Measurements from ENCODE around the gene ADGRF1.
"Not testable (repeated sequence)": the region's sequence is repeated elsewhere in the genome, so short reads cannot be mapped to it uniquely, and the experiment has no call there.

Gene ADGRF1

DNA sequence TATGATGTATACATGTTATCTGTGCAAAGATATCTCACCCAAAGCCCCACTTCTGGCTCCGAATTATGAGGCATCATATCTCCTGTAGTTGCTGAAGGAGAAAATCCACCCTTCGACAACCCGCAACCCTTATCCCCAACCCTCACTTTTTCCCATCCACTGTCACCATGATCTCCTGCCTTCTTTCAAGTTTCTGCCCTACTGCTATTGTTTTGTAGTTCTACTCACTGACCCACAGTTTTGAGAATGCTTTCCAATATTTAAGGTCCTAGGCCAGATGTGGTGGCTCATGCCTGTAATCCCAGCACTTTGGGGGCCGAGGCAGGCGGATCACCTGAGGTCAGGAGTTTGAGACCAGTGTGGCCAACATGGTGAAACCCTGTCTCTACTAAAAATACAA, 22.2 kb downstream of the ADGRF1 start:
- DNase-seq, result no peak

DNA sequence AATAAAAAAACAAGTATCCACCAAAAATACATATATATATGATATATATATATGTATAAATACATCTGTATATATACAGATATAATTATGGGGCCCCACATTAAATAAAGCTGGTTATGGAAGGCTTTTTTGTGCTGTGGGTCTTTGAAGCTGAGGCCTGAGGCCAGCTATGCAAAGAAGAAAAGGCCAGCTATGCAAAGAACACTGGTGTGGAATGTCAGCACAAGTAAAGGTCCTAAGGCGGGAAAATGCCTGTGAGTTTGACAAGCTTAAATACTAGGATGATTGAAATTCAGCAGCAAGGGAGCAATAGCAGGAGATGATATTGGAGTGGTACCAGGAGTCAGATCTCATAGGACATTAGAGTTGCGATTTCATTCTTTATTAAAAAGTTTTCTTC, 25.2 kb downstream of the ADGRF1 start:
- no peak for DNase-seq

DNA sequence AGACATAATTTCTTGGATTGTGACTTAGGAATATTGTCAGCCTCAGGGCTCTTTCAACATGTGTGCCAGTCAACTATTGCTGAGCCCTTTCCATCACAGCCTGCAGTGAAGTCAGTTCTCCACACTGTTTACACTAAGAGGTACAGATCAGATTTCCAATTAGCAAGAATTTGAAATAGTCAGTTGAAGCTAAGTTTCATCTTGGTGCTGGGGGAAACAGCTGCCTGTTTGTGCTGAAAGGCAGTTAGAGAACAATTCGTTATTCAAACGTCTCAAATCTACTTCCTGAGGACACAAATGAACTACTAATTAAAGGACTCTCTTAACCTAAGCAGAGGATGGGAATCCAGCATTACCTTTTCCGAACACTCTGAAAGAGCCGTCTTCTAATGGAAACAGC, 25.9 kb downstream of the ADGRF1 start:
- DNase-seq, result no peak

DNA sequence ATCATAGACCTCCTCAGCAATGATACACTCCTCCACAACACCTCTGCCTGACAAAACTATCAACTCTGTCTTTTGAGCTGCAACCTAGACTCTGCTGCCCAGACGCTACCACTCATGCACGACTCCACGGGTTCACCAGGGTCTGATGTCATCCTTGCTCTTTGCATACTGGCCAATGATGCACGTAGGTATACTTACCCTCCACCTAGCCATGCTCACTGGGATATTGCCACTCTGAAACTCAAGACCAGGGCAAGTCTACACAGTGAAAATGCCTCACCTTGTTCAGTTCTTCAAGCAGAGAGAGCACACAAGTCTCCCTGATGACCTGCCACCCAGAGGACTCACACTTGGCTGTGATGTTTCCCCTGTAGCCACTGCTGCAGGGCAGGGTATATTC, 27.7 kb downstream of the ADGRF1 start:
- no peak for DNase-seq

DNA sequence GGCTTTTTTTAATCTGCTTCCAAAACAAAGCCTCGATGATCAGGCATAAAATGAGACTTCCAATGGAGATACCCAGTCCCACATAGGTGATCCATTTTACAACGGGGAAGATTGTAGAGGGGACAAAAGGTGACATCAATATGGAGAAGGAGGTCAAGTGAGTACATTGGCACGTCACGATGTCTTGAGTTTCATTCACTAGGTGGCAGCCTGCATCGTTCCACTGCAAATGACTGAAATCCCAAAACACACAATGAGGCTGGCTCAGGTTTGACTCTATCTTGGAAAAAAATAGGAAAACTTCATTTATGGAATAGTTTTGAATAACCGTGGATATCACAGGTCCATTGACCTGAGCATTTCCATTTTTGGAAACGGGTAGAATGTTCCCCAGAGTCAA, 32.5 kb downstream of the ADGRF1 start:
- DNase-seq, result no peak

DNA sequence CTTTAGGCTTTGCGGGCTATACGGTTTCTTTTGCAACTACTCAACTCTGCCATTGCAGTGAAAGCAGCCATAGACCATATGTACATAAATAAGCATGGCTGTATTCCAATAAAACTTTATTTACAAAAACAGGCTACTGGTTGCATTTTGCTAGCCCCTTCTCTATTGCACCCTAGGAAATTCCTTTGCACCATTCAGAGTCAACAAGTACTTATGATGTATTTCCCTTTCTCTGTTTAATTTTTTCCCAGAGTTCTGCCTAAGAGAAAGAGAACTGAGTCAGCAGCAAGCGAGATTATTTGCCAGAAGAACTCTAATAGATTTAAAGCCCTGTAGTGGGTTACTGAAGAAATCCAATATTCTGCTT, 33.8 kb downstream of the ADGRF1 start:
- DNase-seq, result no peak

DNA sequence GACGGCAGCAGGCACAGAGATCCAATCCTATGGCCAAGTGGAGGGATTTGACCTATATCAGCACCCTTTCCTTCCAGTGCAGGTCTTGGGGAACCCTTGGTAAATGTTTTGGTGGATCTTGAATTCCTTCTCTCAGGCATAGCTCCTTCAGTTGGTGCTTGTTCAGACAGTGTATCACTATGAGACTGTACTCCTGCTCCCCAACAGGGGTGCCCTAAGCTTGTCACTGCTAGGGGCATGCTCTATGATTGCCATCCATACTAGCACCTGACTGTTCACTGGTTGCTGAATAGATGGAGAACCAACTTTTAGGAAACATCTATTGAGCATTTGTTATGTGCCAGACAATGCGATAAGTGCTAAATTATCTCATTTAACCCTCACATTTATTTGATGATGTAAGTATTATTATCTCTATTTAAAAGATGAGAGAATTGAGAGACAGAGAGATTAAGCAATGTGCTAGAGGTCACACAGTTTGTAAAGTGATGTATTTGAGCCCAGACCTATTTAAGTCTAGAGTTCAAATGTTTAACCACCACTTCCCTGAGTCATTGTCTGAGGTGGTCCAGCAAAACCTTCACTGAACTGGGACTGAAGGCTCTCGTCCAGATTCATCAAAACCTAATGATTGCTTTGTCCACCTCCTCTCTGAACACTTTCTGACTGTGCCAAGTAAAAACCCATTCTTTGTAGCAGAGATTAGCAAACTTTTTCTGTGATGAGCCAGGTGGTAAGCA, 34.3 kb downstream of the ADGRF1 start:
- no peak for DNase-seq

DNA sequence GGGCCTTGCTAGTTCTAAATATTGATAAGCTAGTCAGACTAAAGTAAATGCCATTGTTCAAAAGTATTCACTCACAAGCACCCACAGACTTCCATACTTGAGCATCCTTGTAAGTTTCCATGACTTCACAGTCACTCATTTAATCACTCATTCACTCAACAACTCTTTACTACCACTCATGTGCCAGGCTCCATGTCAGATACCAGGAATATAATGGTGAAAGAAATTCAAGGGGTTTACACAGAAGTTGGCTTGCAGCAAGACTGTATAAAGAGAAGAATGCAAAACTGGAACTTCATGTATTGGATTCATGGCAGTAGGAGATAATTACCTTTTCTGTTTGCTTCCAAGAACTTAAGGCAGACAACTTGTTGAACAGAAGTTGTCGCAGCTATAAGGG, 36.6 kb downstream of the ADGRF1 start:
- no peak for DNase-seq

DNA sequence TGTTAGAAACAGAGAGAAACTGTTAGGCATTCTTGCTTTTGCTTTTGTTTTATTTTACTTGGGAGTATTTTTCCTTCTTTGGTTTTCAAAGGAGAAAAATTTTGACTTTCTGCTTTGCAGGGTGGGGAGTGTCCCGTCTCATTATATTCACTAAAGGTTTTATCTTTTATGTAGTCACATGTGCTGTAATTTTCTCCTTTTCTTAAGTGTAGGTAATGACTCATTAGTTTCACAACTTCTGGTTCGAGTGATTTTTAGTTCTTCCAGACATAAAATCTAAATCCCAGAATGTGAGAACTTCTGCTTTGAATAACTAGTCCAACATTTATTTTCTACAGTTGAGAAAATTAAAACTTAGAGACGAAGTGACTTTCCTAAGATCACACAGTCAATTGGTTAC, 37.7 kb downstream of the ADGRF1 start:
- DNase-seq, result no peak

DNA sequence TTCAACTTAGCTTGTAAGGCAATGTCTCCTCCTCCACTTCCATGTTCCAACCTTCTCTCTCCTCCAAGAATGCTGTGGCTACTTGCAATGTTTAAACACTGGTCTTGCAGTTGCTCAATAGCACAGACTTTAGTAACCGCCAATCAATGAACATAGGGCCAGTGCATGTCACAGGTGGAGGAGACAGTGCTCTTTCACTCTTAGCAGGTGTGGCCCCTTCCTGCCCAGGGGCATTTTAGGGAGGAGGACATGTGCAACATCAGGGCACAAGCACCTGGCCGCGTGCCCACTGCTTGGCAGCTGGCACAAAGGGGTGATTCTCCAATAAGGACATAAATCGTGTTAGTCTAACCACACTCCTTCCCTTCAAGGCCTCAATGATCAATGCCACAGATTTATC, 41.3 kb downstream of the ADGRF1 start:
- DNase-seq, result no peak

DNA sequence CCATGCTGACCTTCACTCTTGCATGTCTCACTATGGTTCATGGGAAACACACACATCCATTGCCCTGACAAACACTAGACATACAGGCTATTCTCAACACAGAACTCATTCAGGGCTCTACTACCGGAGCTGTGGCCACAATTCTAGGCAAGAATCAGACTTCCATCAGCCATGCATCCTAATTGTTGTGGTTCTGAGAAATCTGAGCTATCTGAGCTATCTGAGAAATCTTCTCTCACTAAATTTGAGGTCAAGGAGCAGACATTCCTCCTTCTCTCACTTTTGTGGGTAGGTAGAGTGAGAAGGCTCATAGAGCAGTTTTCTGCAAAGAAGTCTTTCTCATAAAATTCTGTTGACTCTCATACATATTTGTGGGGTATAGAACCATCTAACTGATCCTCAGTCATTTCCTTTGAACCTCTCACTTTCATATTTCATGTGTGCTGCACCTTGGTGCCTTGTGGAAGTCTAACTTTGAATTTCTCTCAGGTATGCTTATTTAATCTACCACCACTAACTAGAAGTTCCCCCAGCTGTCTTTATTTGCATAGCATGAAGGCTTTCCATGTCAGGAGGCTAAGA, 43.6 kb downstream of the ADGRF1 start:
- DNase-seq, result no peak

DNA sequence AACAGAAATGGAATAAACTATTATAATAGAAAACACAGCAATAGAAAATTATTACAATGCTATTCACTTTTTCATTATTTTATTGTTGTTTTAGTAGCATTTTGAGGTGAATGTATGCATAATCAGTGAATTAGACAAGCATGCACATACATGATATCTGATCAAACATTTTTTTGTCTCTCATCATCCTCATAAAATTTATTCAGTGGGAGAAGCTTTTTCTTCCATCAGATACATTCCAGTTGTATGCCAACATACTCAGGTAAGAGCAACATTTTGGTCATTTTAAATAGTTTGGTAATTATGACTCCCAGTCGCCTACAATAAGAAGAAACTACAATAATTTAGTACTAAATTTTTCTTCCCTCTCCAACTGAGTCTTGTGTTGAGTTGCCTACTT, 44.5 kb downstream of the ADGRF1 start:
- no peak for DNase-seq

DNA sequence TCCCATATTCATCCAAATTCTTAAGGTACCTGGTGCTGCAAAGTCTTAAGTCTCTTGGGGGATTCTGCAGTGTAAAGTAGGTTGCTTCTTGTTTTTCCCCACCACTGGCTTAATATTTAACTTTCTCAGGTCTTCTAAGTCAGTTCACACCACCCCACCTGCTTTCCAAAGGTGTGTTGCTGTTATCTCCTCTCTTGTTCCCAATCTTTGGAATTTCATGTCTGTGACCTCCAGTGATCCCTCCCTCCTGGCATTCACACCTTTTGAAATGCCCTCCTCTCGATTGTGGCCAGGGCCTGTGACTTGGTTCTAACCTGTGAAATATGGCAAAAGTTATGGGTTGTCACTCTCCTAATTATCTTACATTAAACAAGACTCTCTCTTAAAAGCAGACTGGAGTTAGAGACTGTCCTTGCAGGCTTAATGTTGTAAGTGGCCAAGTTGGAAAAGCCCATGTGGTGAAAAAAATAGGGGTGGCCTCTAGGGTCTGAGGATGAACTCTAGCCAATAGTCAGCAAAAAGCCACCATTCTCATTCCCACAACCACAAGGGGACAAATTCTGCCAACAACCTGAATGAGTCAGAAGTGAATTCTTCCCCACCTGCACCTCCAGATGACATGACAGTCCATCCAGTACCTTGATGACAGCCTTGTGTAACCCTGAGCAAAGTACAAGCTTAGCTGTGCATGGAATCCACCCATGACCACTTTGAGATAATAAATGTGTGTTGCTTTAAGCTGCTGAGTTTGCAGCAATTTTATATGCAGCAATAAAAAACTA, 45.1 kb downstream of the ADGRF1 start:
- DNase-seq, result no peak

DNA sequence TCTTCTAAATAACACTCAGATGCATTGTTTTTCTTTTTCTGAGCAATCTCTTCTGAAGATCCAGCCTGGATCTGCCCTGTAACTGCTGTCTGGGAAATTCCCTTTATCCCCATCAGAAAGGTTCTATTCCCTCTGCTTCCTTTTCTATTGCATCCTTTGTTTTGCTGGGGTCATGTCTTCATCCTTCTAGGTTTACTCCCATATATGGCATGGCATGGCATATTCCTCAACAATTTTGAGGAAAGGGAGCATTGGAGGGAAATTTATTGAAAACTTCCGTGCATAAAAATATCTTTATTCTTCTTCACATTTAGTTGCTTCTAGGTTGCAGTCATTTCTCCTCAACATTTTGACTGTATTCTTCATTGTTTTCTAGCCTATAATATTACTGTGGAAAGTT, 47.2 kb downstream of the ADGRF1 start:
- DNase-seq, result no peak

DNA sequence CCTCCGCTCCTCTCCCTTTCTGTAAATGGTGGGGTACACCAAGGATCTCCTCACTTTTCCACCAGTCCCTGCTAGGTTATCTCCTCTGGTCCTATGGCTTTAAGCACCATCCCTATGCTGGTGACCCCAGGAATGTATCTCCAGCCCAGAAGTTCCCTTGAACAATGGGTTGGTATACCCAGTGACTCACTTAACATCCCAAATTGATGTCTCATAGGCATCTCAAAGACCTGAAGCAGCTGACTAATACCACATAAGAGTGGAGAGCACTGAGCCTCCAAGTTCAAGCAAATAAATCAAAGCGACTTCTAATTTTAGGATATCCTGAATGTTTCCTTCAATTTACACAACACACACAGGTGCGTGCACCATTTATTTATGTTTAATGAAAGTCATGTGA, 48.3 kb downstream of the ADGRF1 start:
- peak; percentile 74 to 77 for DNase-seq

DNA sequence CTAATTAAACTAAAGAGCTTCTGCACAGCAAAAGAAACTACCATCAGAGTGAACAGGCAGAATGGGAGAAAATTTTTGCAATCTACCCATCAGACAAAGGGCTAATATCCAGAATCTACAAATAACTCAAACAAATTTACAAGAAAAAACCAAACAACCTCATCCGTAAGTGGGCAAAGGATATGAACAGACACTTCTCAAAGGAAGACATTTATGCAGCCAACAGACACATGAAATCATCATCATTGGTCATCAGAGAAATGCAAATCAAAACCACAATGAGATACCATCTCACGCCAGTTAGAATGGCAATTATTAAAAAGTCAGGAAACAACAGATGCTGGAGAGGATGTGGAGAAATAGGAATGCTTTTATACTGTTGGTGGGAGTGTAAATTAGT, 49.7 kb downstream of the ADGRF1 start:
- DNase-seq, result not testable (repeated sequence)

DNA sequence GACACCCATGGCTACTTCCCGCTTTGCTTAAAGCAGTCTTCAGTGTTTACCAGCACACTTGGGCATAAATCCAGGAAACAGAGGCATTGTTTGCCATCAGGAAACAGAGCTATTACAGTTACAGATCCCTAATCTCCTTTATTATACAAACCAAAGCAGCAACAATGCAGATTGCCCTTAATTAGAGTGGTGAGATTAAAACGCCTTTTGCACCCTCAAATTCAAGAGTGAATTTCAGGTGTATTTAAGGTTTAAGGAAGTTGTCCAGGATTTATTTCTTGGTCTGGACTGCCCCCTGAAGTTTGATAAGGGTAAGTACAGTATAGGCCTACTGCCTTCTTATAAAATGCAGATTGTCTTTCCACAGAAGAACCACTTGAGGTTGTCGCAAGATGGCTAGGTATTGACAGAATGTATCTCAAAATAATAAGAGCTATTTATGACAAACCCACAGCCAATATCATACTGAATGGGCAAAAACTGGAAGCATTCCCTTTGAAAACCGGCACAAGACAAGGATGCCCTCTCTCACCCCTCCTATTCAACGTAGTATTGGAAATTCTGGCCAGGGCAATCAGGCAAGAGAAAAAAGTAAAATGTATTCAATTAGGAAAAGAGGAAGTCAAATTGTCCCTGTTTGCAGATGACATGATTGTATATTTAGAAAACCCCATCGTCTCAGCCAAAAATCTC, 51.2 kb downstream of the ADGRF1 start:
- DNase-seq, result peak; percentile 16 to 48

DNA sequence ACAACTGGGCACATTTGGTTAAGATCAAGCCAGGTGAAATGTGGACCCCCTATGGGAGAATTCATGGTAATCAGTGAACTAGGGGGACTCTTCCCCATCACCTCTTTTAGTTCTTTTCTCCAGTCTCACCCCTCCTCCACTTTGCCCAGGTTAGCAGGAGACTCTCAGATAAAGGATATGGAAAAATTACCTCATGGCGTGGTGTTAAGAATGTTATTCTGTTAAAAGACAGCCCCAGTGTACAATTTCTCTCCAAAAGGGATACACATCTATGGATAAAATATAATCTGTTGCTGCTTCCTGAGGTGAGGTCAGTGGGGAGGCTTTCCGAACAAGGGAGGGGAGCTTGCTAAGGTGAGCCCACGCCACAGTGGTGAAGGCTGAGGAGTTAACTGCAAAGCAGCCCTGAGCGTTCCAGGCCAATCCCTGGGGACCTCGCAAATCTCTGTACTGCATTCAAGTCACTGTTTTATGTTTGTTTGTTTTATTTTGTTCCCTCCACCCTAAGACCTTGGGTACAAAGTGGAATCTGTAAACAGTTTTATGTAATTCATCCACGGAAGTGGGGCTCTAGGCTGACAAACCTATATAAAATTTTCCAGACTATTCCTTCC, 52.0 kb downstream of the ADGRF1 start:
- DNase-seq, result no peak

DNA sequence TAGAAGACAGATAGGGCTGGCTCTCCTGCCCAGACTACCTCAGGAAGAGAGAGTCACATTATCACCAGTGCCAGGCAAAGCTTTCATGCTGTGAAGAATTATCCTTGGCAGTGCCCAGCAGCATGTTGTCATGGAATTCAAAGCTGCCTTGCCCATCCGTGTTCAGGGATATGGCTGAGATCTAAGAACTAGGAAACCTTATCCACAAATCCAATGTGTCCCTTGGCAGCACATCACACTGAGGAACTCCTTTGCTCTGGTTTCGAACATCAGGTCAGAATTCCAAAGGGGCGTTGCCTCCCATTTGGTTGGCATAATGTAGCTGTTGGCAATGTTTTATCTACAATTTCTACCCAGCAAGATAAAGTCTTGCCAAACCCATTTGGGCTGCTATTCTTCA, 52.7 kb downstream of the ADGRF1 start:
- DNase-seq, result no peak

DNA sequence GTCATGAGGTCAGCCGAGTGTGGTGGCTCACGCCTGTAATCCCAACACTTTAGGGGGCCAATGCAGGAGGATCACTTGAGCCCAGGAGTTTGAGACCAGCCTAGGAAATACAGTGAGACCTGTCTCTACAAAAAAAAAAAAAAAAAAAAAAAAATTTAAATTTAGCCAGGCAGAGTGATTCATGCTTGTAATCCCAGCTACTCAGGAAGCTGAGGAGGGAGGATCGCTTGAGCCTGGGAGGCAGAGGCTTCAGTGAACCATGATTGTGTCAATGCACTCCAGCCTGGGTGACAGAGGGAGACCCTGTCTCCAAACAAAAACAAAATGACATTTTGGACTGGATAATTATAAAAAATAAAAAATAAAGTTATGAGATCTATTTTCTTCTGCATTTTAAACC, 56.2 kb downstream of the ADGRF1 start:
- no peak for DNase-seq

DNA sequence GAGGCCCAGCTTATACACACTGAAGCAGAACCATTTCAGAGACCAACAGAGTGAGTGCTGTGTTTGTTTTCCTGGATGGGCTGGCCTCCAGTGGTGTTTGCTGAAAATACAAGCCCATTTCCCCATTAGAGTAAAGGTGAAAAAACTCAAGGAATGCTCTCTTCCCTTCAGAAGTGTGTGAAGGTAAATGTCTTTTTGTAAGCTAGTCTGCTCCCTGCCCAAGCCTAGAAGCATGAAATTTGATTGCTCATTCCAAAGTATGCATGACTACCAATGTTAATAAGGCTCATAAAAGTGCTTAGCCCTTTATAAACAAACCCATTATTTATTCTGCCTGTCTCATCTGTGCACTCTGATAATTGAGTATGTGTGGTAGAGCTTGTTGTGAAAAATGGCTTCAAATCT, 59.1 kb downstream of the ADGRF1 start:
- no peak for DNase-seq

DNA sequence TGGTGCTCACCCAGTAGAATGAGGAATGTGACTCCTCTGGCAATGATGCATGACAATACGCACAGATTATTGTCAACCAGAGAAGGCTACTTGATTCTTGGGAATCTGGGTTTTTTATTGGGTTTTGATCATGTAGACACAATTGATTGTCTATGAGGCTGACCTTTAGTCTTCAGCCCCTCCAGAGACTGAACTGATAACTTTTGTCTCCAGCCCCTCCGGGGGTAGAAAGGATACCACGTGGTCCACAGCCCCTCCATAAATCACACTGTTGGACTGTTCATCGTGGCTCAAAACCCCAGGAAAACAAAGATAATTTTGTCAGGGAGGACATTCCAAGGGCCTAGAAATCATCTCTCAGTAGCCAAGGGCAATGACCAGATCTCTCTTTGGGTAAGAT, 62.9 kb downstream of the ADGRF1 start:
- DNase-seq, result no peak

DNA sequence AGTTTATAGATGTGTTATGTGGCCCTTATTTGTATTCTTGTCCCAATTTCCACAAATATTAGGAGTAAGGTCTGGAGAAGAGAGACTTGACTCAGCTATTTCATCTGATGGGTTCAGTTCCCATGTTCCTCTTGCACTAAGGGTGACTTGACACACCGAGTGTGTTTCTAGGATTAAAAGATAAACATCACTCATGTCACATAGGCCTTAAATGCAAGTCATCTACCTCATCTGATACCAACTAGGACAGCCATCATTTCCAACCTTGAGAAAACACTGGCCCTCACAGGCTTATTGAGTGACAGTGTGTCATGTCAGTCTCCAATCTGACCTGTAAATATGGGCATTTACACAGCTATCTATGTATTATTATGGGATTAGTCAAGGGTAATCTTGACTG, 67.3 kb downstream of the ADGRF1 start:
- DNase-seq, result no peak

Data from SW 1271 (cell line).